Measurements from ENCODE around the gene SULT1C2.

- no peak for TF ChIP-seq CTCF (conservative IDR thresholded peaks at IDR 0.05)
- no peak for TF ChIP-seq EZH2 (IDR thresholded peaks at IDR 0.05; ENCODE audit: low read depth)
Observed at GRCh38 chr2:108253106-108253505, 35.6 kb upstream of the SULT1C2 start.

Data from PC-9 (cell line).